Measurements from ENCODE around the gene COA3. TPM values are rescaled to one million over a fixed set of nuclear protein-coding genes. Genes with fewer than 3 reads are reported as not detected.

Gene COA3
- total and polyA plus RNA-seq, 2 experiments from 2014 or later = 81.2 to 138 TPM

GRCh38 chr17:42748202-42748907, 50.1 kb downstream of the COA3 start:
- H4K20me1 ChIP-seq (replicated peaks; ENCODE audit: insufficient read depth) = no peaks in the 10 kb centered on the region
- peak overlapping the region; percentile 61 for H3K4me2 ChIP-seq
- peak overlapping the region; percentile 87 for H2AFZ ChIP-seq
- Mint-ChIP-seq H3K27me3 (ENCODE audit: insufficient read depth, low read depth, poor library complexity) (peaks cover 20% of the 10 kb centered on the region), H3K4me1 (peaks cover 28% of the 10 kb centered on the region), H3K27ac (no peak overlapping the region), H3K36me3 (ENCODE audit: low read depth) (peaks cover 5% of the 10 kb centered on the region; the same call in 2 of the 3 replicates), H3K4me3 (no peak overlapping the region), H3K9me3 (peaks cover 11% of the 10 kb centered on the region)
- DNase-seq (ENCODE audit: low spot score) (no peak), ATAC-seq (no peak)
- no peak overlapping the region for H3K4me3 ChIP-seq
- H3K4me1 ChIP-seq (ENCODE audit: insufficient read depth) = peaks cover 35% of the 10 kb centered on the region
- no peak overlapping the region for H3K27ac ChIP-seq (ENCODE audit: low read depth)
- H3F3A ChIP-seq (replicated peaks; ENCODE audit: low read depth) = 0 out of 2 replicates have a peak, but pooled peaks cover 14% of the 10 kb centered on the region
- peaks cover 5% of the 10 kb centered on the region for H3K79me2 ChIP-seq (replicated peaks; ENCODE audit: insufficient read depth)
- no peaks in the 10 kb centered on the region for H3K36me3 ChIP-seq (ENCODE audit: insufficient read depth)
- no peak for TF ChIP-seq ETS1 (IDR thresholded peaks at IDR 0.05)
- no peak for TF ChIP-seq POLR2AphosphoS5 (IDR thresholded peaks at IDR 0.05; ENCODE audit: low read depth)
- no peak for TF ChIP-seq EZH2 (IDR thresholded peaks at IDR 0.05; ENCODE audit: low read depth, unreplicated experiment)
- no peak for TF ChIP-seq ZNF331 (CRISPR knock-in tag; IDR thresholded peaks at IDR 0.05; ENCODE audit: low read depth)
- TF ChIP-seq JUNB (IDR thresholded peaks at IDR 0.05; ENCODE audit: unreplicated experiment) = no peak
- no peak for TF ChIP-seq ZNF114 (CRISPR knock-in tag; IDR thresholded peaks at IDR 0.05)
- TF ChIP-seq ZNF462 (CRISPR knock-in tag; IDR thresholded peaks at IDR 0.05) = no peak
- no peak for TF ChIP-seq NANOG (IDR thresholded peaks at IDR 0.05; ENCODE audit: borderline replicate concordance)
- TF ChIP-seq EZH2phosphoT487 (IDR thresholded peaks at IDR 0.05; ENCODE audit: unreplicated experiment) = no peak
- no peak for TF ChIP-seq CREB1 (CRISPR knock-in tag; IDR thresholded peaks at IDR 0.05; ENCODE audit: low read depth)
- no peak for TF ChIP-seq STAT1 (IDR thresholded peaks at IDR 0.05; ENCODE audit: unreplicated experiment)
- TF ChIP-seq CTCF (conservative IDR thresholded peaks at IDR 0.05; ENCODE audit: low read depth in 2 of 2) = no peak
- no peak for TF ChIP-seq REST (IDR thresholded peaks at IDR 0.05; ENCODE audit: unreplicated experiment)
- peaks cover 5% of the 10 kb centered on the region; the same call in 1 of the 2 replicates for H3K9me2 ChIP-seq (ENCODE audit: insufficient read depth)
- peaks cover 18% of the 10 kb centered on the region for H3K27me3 ChIP-seq (ENCODE audit: insufficient read depth)

Measured in GM23338 (cell line).